EH (cell line): ENCODE data around the gene DHCR7.

Experiments used
- DNase-seq: peaks from one replicate; pipeline ENCODE4 v3.0.0-alpha.2; 2015; ENCODE audit warnings: low read depth

Gene DHCR7

GRCh38 chr11:71456831-71457230 is 8.6 kb upstream of the DHCR7 start:
- DNase-seq = no peak

GRCh38 chr11:71456294-71456693 is 8.1 kb upstream of the DHCR7 start:
- DNase-seq = no peak

- DNase-seq = no peak
Observed at GRCh38 chr11:71454470-71455113, 6.4 kb upstream of the DHCR7 start.

- DNase-seq = no peak
Observed at GRCh38 chr11:71453918-71454304, 5.7 kb upstream of the DHCR7 start.

- peak; percentile 94 for DNase-seq
Observed at GRCh38 chr11:71453037-71453917, 5.1 kb upstream of the DHCR7 start, which contains the start of gene NADSYN1. Gene NADSYN1, plus strand, starts transcription at chr11:71453203. Its CDS starts 94 bp downstream, at chr11:71453297.

GRCh38 chr11:71452199-71453036 is 4.2 kb upstream of the DHCR7 start:
- DNase-seq = peak; percentile 11

GRCh38 chr11:71451596-71452198 is 3.5 kb upstream of the DHCR7 start:
- no peak for DNase-seq

- no peak for DNase-seq
Observed at GRCh38 chr11:71450939-71451338, 2.7 kb upstream of the DHCR7 start.

- DNase-seq = no peak
Observed at GRCh38 chr11:71450507-71450906, 2.3 kb upstream of the DHCR7 start.

GRCh38 chr11:71449596-71449995 is 1.4 kb upstream of the DHCR7 start:
- DNase-seq = no peak

- DNase-seq = peak; percentile 30
Observed at GRCh38 chr11:71447791-71448256, 369 bp downstream of the DHCR7 start.

GRCh38 chr11:71446942-71447688 is 1.1 kb downstream of the DHCR7 start:
- peak; percentile 66 for DNase-seq

- no peak for DNase-seq
Observed at GRCh38 chr11:71446150-71446549, 2.0 kb downstream of the DHCR7 start.

GRCh38 chr11:71444811-71445210 is 3.4 kb downstream of the DHCR7 start:
- DNase-seq = no peak

- DNase-seq = no peak
Observed at GRCh38 chr11:71443736-71444445, 4.3 kb downstream of the DHCR7 start.

- DNase-seq = no peak
Observed at GRCh38 chr11:71442880-71443279, 5.3 kb downstream of the DHCR7 start.

GRCh38 chr11:71442123-71442522 is 6.1 kb downstream of the DHCR7 start:
- no peak for DNase-seq

- no peak for DNase-seq
Observed at GRCh38 chr11:71441251-71441650, 6.9 kb downstream of the DHCR7 start.

GRCh38 chr11:71440021-71440755 is 8.0 kb downstream of the DHCR7 start:
- no peak for DNase-seq

- no peak for DNase-seq
Observed at GRCh38 chr11:71438650-71439049, 9.5 kb downstream of the DHCR7 start.
